Lower leg skin (tissue), 4 donors: ENCODE measurements around the gene OMA1. TPM values are rescaled to one million over a fixed set of nuclear protein-coding genes. Genes with fewer than 3 reads are reported as not detected.
"Not testable (repeated sequence)": the region's sequence is repeated elsewhere in the genome, so short reads cannot be mapped to it uniquely, and the experiment has no call there.

ENCODE experiments used
- DNase-seq, 2 donors: peaks; one replicate each; pipeline ENCODE4 v3.0.0-alpha.2; 2019; ENCODE audit warnings: low spot score in 2 of 2
- H3K4me3 ChIP-seq: fragments of 200-600 bp; sonication (generic); 2 replicates; pipeline ENCODE4 v1.5.1; 2017; ENCODE audit warnings: mild to moderate bottlenecking, low read depth; ENCODE audit not compliant: poor library complexity, severe bottlenecking
- CTCF ChIP-seq, 3 donors: fragments of 450-650 bp; IDR thresholded peaks; one replicate each; pipeline ENCODE4 v1.5.1; 2016; ENCODE audit warnings: antibody characterized with exemption in 3 of 3, mild to moderate bottlenecking in 3 of 3, moderate library complexity in 2 of 3
- POLR2A ChIP-seq, 2 donors: fragments of 450-650 bp; IDR thresholded peaks; one replicate each; pipeline ENCODE4 v1.6.1; 2016 to 2017; ENCODE audit warnings: antibody characterized with exemption in 2 of 2, mild to moderate bottlenecking in 1 of 2, moderate library complexity in 1 of 2
- WGBS, 2 donors: methylation state at CpG; one replicate each; pipeline ENCODE4 v1.1.5; 2018; 5-methylcytosine and 5-hydroxymethylcytosine counted together
- intact Hi-C: fragments of 100-400 bp; cut with DNase I; formaldehyde crosslinking; loops from one replicate; pipeline ENCODE4 v1.15.0; 2023; ENCODE audit warnings: low total_unique reads
- total RNA-seq, 4 donors: library from RNA; depleted of rRNA; stranded (reverse); fragments of >200 nt; gene quantifications; one replicate each; pipeline ENCODE4 v1.1.0, GENCODE V29; 2016

OMA1 gene
- total RNA-seq, 4 donors from 2014 or later = 14.3 to 25.2 (median 20.0) TPM

DNA sequence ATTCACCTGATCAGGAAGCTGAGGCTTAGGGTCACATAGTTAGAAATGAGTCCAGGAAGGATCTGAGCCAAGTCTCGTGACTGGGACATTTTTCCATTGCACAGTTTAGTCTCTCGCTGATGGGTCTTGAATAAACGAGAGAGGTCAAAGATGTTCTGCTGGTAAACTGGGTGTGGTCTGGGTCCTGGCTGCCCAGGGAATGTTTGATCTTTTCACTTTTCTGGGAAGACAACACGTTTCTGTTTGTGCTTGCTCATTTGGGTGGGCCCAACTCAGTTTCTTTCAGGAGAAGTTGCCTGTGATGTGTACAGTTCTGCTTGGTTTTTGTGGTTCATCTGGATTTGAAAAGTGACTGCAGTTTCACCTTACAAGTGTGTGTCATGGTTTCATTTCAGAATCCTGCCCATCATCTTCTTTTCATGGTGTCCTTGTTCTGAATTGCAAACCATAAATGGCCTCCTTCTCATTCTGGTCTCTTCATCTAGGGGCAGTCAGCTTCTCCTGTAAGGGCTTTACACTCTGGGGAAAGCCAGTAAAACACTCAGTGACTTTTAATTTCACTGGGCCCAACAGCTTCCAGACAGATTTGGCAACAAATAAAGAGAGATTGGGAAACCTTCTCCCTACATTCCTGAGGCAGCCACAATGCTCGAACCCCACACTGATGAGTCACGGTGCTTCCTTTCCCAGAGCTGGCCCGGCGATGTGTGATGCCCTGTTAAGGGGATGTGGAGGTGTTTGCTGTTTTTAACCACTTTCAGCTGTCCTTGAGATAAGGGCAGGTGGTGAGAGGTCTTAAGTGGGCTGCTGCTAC is 37.8 kb upstream of the OMA1 start:
- no peak overlapping the region for H3K4me3 ChIP-seq
- intact Hi-C loops = no loop called here
- no peak for TF ChIP-seq POLR2A (IDR thresholded peaks at IDR 0.05)
- TF ChIP-seq CTCF (IDR thresholded peaks at IDR 0.05) = no peak
- no peak for DNase-seq
- WGBS, 2 donors = 9 to 14% methylated on average over 8 of the region's 8 CpGs

GRCh38 chr1:58583496-58583895 is 37.0 kb upstream of the OMA1 start:
- no peak for TF ChIP-seq CTCF (IDR thresholded peaks at IDR 0.05)
- DNase-seq = no peak
- 31 to 41% methylated on average over 1 of the region's 1 CpG for WGBS, 2 donors
- intact Hi-C loops = no loop called here
- H3K4me3 ChIP-seq = no peak overlapping the region

- DNase-seq, H3K4me3 ChIP-seq, intact Hi-C loops: not testable (repeated sequence)
- 92 to 95% methylated on average over 1 of the region's 1 CpG for WGBS, 2 donors
Measured at GRCh38 chr1:58582143-58582542, 35.6 kb upstream of the OMA1 start.

GRCh38 chr1:58581641-58582040 is 35.1 kb upstream of the OMA1 start:
- 83 to 85% methylated on average over 2 of the region's 2 CpGs for WGBS, 2 donors
- intact Hi-C loops = no loop called here
- TF ChIP-seq POLR2A (IDR thresholded peaks at IDR 0.05) (no peak), CTCF (IDR thresholded peaks at IDR 0.05) (no peak)
- no peak overlapping the region for H3K4me3 ChIP-seq
- DNase-seq = no peak

- DNase-seq = no peak
- intact Hi-C loops = no loop called here
- TF ChIP-seq POLR2A (IDR thresholded peaks at IDR 0.05) (no peak), CTCF (IDR thresholded peaks at IDR 0.05) (no peak)
- WGBS, 2 donors = 42 to 48% methylated on average over 1 of the region's 1 CpG
- no peak overlapping the region for H3K4me3 ChIP-seq
Measured at GRCh38 chr1:58580186-58580585, 33.7 kb upstream of the OMA1 start.

DNA sequence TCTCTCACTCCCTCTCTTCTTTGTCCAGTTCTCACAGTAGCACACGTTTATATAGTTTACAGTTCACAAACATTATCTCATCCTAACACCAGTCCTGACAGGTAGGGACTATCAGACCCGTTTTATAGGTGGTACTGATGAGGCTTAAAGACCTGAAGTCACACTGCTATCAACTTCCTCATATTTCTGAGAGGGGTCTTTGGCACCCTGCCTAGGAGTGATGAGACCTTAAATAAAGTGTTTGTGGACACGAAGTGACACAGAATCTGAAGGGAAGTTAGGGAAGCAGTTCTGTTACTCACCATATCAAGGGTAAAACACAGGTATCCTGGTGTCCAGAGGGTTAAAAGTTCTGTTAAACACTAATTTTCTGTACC is 31.1 kb upstream of the OMA1 start:
- no peak for DNase-seq
- 12 to 13% methylated on average over 3 of the region's 3 CpGs for WGBS, 2 donors
- no peak for TF ChIP-seq POLR2A (IDR thresholded peaks at IDR 0.05)
- TF ChIP-seq CTCF (IDR thresholded peaks at IDR 0.05) = no peak
- H3K4me3 ChIP-seq = no peak overlapping the region
- intact Hi-C loops = no loop called here
